ENCODE results near the gene NAE1. TPM values are rescaled to one million over a fixed set of nuclear protein-coding genes. Genes with fewer than 3 reads are reported as not detected.
"Not testable (repeated sequence)": the region's sequence is repeated elsewhere in the genome, so short reads cannot be mapped to it uniquely, and the experiment has no call there.

The NAE1 gene
- total RNA-seq, 2 donors from 2014 or later = 32.6 to 35.4 TPM

- DNase-seq (no peak), ATAC-seq (no peak)
- intact Hi-C loops (cut with DNase I) = loop anchor here in 1 of 2 donors (5.0 kb wide), 1 partner anchor 35 kb away; no protein-coding TSS in a partner anchor
These were observed 2.0 kb upstream of the NAE1 start for GRCh38 chr16:66832661-66833305.

GRCh38 chr16:66832190-66832589, 1.4 kb upstream of the NAE1 start:
- ATAC-seq (no peak), DNase-seq (no peak)
- intact Hi-C loops (cut with DNase I) = loop anchor here in 1 of 2 donors (5.0 kb wide), 1 partner anchor 35 kb away; no protein-coding TSS in a partner anchor

- no peak for DNase-seq
- no peak for ATAC-seq
- intact Hi-C loops (cut with DNase I) = no loop called here
These were observed 6.8 kb downstream of the NAE1 start for GRCh38 chr16:66824006-66824405.

GRCh38 chr16:66814734-66815133, 16.0 kb downstream of the NAE1 start:
- no peak for ATAC-seq
- intact Hi-C loops (cut with DNase I) = no loop called here
- no peak for DNase-seq

- no peak for ATAC-seq
- no peak for DNase-seq
- intact Hi-C loops (cut with DNase I) = no loop called here
These were observed 19.7 kb downstream of the NAE1 start for GRCh38 chr16:66811043-66811442.

GRCh38 chr16:66810391-66810790, 20.4 kb downstream of the NAE1 start:
- no peak for DNase-seq
- ATAC-seq = peak in 1 of 2 donors; percentile 53
- intact Hi-C loops (cut with DNase I) = no loop called here

- no peak for ATAC-seq
- intact Hi-C loops (cut with DNase I) = no loop called here
- DNase-seq = no peak
These were observed 21.0 kb downstream of the NAE1 start for GRCh38 chr16:66809765-66810164.

- intact Hi-C loops (cut with DNase I) = no loop called here
These were observed 28.6 kb downstream of the NAE1 start for GRCh38 chr16:66802159-66802558.

GRCh38 chr16:66801320-66802105, 29.3 kb downstream of the NAE1 start, which contains the start of gene TERB1:
Gene TERB1 (minus strand): TSS chr16:66801584. CDS start chr16:66796798, 4,786 bp downstream.
- intact Hi-C loops (cut with DNase I) = no loop called here
- DNase-seq (no peak), ATAC-seq (no peak)

More at GRCh38 chr16:66802159-66802558, 28.6 kb downstream of the NAE1 start:
- DNase-seq (no peak), ATAC-seq (no peak)

- ATAC-seq = no peak
- intact Hi-C loops (cut with DNase I) = no loop called here
- peak; percentile 18 for DNase-seq
These were observed 29.9 kb downstream of the NAE1 start for GRCh38 chr16:66800856-66801255.

GRCh38 chr16:66798161-66798560, 32.6 kb downstream of the NAE1 start:
- no peak for ATAC-seq
- DNase-seq = no peak
- intact Hi-C loops (cut with DNase I) = no loop called here

- intact Hi-C loops (cut with DNase I); ATAC-seq: not testable (repeated sequence)
These were observed 36.8 kb downstream of the NAE1 start for GRCh38 chr16:66793984-66794383.

GRCh38 chr16:66790130-66790733, 40.5 kb downstream of the NAE1 start:
- no peak for DNase-seq
- ATAC-seq = no peak
- intact Hi-C loops (cut with DNase I) = no loop called here

More at GRCh38 chr16:66793984-66794383, 36.8 kb downstream of the NAE1 start:
- DNase-seq = not testable (repeated sequence)

GRCh38 chr16:66787427-66787826, 43.3 kb downstream of the NAE1 start:
- intact Hi-C loops (cut with DNase I) = no loop called here
- DNase-seq = no peak
- no peak for ATAC-seq

- DNase-seq (no peak), ATAC-seq (no peak)
- intact Hi-C loops (cut with DNase I) = no loop called here
These were observed 44.2 kb downstream of the NAE1 start for GRCh38 chr16:66786551-66786950.

GRCh38 chr16:66776457-66776856, 54.3 kb downstream of the NAE1 start:
- DNase-seq = no peak
- intact Hi-C loops (cut with DNase I) = no loop called here
- no peak for ATAC-seq

- no peak for ATAC-seq
- intact Hi-C loops (cut with DNase I) = no loop called here
- no peak for DNase-seq
These were observed 55.8 kb downstream of the NAE1 start for GRCh38 chr16:66774981-66775380.

GRCh38 chr16:66758086-66758485, 72.7 kb downstream of the NAE1 start:
- DNase-seq (no peak), ATAC-seq (no peak)
- intact Hi-C loops (cut with DNase I) = no loop called here

GRCh38 chr16:66754819-66755218, 76.0 kb downstream of the NAE1 start:
- intact Hi-C loops (cut with DNase I) = no loop called here
- ATAC-seq (no peak), DNase-seq (no peak)

GRCh38 chr16:66754211-66754610, 76.6 kb downstream of the NAE1 start:
- DNase-seq = no peak
- intact Hi-C loops (cut with DNase I) = no loop called here
- ATAC-seq = no peak
